Stimulated activated CD4-positive, alpha-beta T cell treated with anti-CD3 and anti-CD28 coated beads, TNF-alpha, amount 100 ng/mL, for 24 hours (primary cell): ENCODE measurements around the gene HHIPL1.
A peak's percentile ranks its signal among the peaks of the same experiment; 100 is the strongest.

Experiments used
- DNase-seq, 3 experiments: peaks; one replicate each; pipeline ENCODE4 v3.0.0-alpha.2; 2020; ENCODE audit warnings: low read depth in 3 of 3

Gene HHIPL1

DNA sequence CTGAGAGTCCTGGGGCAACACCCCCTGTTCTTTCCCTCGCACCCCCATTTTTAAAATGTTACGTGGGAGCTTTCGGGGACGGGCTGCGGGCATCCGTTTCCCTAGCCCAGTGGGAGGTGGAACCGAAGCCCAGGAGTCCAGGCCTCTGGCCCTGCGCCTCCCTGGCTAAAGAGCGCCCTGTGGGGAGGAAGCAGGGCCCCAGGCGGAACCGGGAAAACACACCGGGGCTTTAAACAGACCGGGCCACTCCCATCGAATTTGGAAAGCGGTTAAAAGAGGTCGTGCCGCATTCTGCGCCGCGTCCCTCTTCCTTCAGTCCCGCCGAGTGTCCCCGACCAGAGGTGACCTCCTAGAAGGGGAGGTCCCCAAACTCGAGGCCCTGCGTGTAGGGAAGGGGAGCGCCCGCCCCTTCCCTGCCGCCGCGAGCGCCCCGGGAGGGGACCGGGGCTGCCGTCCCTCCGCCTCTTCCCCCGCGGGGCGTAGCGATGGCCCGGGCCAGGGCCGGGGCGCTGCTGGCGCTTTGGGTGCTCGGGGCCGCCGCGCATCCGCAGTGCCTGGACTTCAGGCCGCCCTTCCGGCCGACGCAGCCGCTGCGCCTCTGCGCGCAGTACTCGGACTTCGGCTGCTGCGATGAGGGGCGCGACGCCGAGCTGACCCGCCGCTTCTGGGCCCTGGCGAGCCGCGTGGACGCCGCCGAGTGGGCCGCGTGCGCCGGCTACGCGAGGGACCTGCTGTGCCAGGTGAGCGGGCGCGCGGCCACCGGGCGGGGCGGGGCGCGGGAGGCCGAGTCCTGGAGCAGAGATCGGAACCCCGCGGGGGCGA, at the start of gene HHIPL1:
Gene HHIPL1, plus strand, starts transcription at position 407 of the 822 bp plus-strand sequence. Its CDS starts 79 bp downstream, at position 486.
- no peak for DNase-seq

DNA sequence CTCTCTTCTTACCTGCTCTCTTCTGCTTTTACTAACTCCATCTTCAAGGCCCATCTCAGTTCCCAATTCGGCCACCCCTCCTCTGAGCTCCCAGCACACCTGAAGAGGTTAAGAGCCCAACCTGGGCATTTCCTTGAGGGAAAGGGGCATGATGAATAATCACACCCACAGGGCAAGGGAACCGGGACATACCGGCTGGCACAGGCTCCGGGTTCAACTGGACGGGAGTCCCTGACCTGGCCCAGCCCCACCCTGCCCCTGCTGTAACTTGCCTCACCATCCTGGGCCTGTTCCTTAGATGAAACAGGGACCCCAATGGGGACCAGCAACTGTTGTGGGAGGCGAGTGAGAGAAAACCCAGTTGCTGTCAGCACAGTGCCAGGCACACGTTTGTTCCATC, 49.4 kb upstream of the HHIPL1 start:
- no peak for DNase-seq

DNA sequence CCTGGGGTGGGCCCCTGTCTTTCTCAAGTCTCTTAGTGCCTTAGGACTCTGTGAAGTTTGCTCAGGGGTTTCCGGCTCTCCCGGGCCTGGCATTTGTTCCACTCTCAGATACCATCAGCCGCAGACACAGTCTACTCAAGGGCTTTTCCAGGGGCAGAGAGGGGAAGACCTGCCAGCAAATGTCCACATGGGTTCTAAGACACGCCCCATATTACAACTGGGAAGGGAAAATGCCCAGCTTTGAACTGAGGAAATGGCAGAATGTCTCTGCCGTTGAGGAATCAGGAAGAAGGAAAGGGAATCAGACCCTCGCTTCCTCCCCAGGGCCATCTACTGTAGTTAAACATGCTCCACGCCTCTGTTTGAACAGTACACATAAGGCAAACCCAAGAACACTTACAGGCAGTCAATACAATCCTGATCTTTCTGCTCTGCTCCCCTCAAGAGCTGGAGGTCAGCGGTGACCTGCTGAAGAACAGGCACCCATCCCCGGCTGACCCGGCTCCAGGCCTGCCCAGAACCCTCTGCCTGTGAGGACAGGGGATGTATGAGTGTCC, 48.8 kb upstream of the HHIPL1 start:
- DNase-seq: no peak

DNA sequence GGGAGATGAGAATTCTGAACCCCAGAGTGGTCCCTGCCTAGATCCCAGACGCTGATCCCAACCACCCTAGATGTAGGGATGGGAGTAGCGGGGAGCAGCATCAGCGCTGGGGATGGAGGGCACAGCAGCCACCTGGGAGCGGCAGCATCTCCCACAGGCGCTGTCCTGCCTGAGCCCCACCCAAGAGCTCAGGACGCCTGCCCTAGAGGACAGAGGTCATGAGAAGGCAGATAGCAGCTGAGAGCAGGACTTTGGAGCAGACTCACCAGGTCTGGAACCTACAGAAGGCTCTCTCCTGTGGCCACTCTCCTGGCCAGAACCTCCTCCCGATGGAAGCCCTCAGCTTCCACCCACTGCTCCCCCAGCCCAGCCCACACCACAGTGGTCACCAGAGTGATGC, 48.2 kb upstream of the HHIPL1 start:
- no peak for DNase-seq

DNA sequence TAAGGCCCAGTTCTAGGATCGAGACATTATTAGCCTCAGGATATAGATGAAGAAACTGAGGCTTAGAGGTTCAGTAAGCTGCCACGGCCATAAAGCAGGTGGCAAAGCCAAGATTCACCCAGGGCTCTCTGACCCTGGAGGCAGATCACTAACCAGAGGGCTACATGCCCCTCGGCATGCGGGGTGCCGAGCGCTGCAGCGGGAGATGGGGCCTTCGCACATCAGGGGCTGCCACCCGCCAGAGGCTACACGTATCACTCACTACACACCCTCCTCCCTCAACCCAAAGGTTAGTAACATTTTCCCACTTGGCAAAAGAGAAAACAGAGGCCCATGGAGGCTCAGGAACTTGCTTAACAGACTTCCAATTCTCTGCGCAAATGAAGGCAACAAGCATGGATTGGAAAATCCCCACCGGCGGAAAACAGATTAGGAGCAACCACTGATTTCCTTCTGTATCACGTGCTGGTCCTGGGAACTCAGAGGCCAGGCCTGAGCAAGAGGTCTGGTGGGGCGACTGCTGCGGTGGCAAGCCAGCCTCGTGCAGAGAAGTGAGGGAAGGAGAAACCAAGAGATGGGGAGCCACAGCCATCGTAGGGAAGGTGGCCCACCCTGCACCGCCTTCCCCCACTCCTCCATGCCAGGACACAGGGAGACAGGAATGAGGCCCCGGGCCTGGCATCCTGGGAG, 46.9 kb upstream of the HHIPL1 start:
- DNase-seq: no peak

DNA sequence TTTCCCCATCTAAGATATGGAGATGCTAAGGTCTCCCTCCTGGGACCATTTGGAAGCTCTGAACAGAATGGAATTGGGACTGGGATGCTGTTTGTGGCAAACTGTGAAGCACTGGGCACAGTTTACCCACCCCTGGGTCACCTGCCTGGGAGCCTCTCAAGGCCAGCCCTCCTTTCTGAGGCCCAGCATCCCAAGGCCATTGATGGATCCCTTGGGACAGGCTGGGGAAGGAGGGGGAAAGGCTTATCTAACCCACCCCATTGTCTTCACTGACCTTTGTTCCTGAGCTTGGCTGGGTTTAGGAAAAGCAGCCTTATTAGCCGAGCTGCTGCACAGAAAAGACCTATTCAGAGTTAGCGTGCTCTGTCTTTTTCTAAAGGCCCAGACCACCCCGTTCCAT, 46.2 kb upstream of the HHIPL1 start:
- no peak for DNase-seq

DNA sequence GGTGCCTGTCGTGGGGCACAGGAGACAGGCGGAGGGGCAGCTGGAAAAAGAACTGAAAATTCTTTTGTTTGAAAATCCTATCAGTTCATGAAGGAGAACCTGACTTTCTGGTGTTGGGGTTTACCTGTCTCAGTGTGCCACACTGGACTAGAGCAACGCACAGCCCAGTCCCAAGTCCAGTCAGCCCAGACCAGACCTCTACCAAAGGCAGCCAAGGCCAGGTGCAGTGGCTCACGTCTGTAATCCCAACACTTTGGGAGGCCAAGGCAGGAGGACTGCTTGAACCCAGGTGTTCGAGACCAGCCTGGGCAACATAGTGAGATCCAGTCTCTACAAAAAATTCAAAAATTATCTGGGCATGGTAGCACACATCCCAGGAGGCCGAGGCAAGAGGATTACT, 45.5 kb upstream of the HHIPL1 start:
- DNase-seq: no peak

DNA sequence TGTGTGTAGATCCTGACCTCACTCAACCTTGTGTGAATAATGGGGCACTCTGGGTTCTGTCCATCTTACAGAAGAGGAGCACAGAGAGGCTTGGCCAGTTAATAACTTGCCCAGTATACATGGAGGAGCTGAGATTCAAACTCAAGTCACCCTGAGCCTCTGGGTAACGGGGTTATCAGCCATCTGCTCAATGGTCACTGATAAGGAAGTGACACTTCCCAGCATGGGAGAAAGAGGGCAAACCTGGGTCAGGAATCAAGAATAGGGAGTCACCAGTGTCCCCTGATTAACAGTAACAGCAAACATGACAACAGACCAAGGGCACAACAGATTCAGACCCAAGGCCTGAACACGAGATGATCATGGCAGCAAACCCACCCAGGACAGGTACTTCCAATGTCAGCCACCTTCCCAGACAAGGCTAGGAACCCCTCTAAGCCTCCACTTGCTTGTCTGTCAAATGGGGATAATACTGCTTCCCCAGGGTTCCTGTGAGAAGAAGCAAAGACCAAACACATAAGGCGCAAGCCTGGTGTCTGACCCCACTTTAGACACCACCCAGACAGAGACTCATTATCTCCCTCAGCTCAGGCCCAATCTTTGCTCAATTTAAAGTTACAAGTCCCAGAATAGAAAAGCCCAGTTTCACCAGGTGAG, 44.6 kb upstream of the HHIPL1 start:
- DNase-seq: no peak

DNA sequence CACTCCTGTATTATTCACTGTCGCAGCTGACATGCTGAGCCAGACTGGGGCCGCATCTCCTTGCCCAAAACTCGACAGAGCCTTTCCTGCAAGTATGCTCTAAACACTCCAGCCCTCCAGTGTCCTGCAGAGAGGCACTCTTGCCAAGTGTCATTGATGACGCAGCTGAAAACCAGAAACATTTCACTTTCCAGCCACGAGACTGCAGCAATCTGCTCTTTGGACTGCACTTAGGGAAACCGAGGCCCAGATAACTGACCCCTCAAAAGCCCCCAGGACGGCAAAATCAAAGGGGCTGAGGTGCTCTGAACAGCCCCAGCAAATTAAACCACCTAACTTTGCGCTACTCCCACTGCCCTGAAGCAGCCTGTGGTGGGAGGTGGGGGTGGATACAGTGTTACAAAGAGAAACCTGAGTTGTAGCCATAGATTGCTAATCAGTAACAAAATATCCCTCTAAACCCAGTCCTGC, 43.5 kb upstream of the HHIPL1 start:
- no peak for DNase-seq

DNA sequence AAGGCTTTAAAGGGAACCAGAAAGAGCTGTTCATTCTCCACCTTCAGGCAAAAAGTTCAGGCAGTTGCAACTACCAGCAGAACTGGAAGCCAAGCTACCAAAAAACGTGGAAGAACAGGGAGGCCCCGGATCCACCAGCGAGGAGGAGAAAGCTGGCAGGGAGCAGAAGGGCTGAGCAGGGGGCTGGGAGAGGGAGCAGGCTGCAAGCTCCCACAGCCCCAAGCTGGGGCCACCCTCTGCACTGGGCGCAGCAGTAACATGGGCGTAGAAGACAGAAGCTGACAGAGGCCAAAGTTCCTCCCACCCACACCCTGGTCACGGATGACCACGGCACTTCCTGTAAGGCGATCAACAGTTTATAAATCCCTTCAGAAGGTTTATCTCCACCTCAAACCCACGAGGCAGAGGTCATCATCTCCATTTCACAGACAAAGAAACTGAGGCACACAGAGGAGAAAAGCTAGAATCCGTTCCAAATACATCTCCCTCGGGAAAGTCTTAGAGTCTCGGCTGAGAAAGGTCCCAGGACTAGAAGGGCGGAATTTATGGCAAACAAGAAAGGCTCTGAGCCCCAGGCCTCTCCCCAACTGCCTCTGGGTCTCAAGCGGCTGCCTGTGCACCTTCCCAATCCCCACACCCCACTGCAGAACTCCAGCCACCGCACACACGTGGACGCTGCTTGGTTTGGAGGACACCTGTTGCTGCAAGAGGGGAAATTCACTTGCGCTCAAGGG, 42.7 kb upstream of the HHIPL1 start:
- no peak for DNase-seq

DNA sequence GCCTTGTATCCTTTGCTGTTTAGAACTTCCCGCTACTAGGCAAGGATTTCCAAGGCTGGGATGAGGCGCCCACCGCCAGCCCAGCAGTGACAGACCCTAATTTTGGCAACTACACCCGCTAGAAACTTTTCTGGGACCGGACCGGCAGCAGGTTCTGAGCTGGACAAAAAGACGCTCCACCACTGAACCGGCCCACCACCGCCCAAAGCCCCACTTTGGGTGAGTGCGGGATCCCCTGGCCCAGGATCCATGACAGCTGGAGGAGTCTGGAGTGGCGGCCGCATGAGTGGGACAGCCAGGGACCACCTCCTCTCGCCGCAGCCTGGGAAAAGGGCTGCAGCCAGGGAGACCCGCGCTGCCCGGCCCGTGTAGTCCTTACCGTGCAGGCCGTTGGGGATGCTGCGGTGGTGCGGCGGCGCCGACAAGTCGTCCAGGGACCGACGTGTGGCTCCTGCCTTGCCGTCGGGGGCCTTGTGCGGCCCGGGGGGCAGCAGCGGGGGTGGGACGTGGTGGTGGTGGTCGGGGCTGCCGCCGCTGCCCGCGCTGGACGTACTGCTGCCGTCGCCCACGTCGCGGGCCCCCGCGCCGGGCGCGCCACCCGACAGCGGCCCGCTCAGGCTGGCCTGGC, 42.0 kb upstream of the HHIPL1 start:
- DNase-seq: no peak

DNA sequence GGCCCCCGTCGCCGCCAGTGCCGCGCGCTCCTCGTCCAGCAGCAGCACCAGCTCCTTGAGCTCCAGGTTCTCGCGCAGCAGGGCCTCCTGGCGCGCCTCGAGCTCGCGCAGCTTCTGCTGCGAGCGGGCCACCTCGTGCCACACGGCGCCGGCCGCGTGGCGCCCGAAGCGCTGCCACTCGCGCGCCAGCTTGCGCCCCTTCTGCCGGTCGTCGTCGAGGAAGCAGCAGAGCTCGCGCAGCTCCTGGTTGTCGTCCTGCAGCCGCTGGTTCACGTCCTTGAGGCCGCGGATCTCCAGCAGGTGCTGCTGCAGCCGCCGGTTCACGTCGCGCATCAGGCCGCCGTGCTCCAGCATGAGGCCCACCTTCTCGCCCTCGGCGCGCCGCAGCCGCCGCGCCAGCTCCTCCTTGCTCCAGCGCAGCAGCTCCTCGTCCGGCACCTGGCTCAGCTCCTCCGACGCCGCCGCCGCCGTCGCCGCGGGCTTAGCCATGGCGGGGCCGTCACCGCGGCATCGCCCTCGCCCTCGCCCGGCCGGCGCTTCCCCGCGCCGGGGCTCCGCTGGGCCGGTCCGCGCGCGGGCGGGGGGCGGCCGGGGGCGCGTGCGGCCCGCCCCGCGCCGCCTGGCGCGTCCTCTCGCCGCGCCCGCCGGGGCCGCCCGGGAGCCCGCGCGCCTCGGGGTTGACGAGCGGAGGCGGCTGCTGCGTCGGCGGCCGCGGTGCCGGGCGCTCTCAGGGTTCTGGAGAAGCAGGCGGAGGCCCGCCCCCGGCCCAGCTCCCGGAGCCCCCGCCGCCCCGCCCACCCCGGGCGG, 41.3 kb upstream of the HHIPL1 start, which contains the start of gene CCDC85C:
Gene CCDC85C, minus strand, starts transcription at position 737 of the 807 bp plus-strand sequence. Its CDS starts 248 bp downstream, at position 489.
- peak in 1 of 3 experiments; percentile 38 for DNase-seq

DNA sequence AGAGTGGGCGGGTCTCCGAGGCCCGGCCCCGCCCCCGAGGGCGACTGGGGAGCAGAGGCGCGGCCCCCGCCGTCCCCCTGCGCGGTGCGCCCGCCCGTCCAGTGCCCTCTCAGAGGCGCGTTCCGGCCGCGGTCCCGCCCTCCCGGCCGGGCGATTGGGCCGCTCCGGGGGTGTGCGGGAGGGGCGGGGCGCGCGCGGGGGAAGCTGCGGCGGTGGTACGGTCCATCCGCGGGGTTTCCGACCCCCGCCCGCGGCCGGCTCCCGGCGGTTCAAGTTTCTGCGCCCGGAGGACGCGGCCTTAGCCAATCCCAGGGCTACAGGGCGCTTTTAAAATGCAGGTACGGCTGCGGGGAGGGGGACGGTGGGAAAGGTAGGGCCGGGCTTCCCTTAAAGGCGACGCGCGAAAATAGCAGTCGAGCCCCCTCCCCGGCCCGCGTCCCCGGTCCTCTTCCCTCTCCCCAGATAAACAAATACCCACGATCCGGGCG, 40.6 kb upstream of the HHIPL1 start:
- peak; percentile 77 to 90 (median 83) for DNase-seq

DNA sequence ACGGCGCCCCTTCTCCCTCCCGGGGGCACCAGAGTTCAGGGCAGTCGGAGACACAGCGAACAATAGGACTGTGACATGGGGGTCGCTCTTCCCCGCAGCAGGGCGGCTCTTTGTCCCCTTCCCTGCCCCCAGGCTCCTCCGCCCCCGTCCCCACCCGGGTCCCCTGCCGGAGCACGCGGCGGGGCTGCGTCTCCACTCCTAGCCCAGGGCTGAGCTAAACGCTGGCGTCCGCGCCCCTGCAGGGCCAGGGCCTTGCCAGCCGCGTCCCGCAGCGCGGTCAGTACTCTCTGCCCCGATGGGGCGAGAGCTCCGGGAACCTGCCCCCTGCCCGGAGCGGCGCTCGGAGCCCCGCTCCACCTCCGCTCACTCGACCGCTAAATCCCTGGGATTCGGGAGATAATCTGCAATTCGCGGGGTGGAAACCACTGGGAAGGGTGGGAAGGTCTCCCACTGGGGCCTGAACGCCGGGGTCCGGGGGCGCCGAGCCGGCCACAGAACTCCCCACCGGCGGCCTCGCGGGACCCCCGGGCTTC, 40.1 kb upstream of the HHIPL1 start:
- DNase-seq: no peak

DNA sequence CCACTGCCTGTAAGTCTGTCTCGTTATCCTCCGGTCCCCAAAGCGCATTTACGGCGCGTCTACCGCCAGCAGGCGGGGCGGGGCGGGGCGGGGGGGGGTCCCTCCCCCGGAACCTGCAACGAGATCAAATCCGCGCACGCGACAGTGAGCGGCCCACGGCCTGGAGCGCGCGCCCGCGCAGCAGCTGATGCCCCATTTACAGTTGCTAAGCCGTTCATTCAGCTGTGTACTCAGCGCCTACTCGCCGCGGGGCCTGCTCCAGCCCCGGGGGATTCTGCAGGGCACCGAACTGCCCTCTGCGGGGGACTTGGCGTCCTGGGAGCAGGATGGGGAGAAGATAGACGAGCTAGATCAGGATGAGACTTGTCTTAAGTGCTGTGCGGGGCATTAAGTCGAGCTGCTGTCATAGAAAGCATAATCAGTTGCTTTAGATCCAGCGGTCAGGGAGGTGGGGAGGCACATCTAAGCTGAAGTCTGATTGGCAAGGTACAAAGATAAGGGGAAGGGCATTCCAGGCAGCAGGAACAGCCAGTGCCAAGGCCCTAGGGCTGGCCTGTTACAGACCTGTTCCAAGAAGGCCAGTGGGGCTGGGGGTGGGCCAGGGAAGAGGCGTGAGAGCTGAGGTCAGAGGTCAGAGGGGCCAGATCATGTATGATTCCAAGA, 39.5 kb upstream of the HHIPL1 start:
- DNase-seq: peak; percentile 51 to 70 (median 55)

DNA sequence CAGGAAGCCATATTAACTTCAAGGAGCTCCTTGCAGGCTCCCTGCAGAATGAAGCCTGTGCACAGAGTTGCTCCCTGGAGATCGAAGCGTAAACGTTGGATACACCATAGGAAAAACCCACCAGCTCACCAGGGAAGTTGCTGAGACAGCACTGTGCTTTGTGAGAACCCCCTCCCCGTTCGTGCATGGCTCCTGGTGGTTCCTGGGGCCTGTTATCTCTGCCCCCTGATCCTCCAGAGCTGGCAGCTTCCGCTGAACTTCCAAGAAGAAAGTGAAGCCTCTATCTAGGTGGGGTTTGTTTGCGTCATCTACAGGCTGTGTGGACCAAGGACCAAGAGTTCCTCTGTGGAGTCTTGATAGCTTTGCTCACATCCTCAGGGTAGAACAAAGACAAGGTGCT, 38.6 kb upstream of the HHIPL1 start:
- no peak for DNase-seq

DNA sequence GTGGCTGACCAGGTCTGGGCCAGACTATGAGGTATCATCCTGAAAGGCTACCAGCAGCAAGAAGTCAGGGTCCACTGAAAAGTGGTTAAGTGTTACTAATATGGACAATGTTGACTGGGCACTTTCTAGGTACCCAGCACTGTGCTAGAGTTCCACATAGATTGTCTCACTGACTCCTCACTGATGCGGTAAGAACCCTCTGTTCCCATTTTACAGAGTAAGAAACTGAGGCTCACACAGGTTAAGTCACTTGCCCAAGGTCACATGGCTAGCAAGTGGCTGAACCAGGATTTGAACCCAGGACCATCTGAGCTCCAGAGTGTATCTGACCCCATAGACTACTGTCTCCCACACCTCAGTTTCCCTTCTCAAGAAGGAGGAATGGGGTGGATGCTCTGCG, 36.3 kb upstream of the HHIPL1 start:
- DNase-seq: no peak

DNA sequence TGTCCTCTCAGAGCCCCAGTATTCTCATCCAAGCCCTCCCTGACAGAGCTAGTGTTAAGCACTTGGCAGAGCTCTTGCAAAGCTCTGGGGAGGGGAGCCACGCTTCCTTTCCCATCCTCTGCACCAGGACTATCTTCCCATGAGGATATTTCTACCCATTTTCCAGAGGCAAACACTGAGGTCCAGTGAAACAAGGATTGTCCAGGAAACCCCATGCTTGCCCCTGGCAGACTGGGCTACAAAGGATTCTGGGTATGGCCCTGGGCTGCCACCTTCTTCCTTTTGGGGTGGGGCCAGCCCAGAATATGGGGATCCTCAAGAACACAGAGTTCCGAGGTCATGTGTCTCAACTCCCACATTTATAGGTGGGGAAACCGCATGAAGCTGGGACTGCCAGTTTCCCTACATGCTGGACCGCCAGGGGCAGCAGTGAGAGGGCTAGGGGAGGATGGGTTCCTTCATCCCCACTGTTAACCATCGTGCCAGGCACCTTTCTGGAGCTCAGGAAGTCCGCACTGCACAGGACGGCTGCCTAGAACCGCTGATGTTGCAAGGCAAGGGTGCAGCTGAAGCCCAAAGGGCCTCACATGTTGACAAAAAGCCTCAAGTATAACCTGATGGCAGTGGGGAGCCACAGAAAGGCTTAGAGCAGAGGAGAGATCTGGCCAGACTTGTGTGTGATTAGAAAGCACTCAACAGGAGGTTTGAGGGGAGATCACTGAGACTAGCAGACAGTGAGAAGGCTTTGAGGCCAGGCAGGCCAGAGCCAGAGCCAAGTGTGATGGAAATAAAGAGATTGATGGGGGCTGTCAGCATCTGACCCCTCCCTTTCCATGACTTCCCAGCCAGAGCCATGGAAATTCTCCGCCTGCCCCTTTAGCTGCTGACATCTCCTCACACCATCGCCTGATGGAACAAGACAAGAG, 35.4 kb upstream of the HHIPL1 start:
- no peak for DNase-seq
